ENCODE measurements around the gene SP140.
"Not testable (repeated sequence)": the region's sequence is repeated elsewhere in the genome, so short reads cannot be mapped to it uniquely, and the experiment has no call there.

Gene SP140

GRCh38 chr2:230299618-230300017 is 74.1 kb downstream of the SP140 start:
- no peaks in the 10 kb centered on the region for H3K27me3 ChIP-seq (ENCODE audit: control insufficient read depth in 1 of 2, insufficient read depth in 2 of 2, low read length in 2 of 2)
- no peak overlapping the region for H3K4me3 ChIP-seq (ENCODE audit: low read depth in 1 of 2, low read length in 2 of 2)
- no peak overlapping the region for H3K27ac ChIP-seq (ENCODE audit: low read depth, low read length)
- no peak overlapping the region for H3K9ac ChIP-seq (ENCODE audit: low read length)
- no peaks in the 10 kb centered on the region for H3K4me1 ChIP-seq (ENCODE audit: insufficient read depth, low read length)
- no peaks in the 10 kb centered on the region for H3K9me3 ChIP-seq (ENCODE audit: low read length)
- no peaks in the 10 kb centered on the region for H3K36me3 ChIP-seq (ENCODE audit: insufficient read depth, low read length)

GRCh38 chr2:230305416-230306275 is 80.1 kb downstream of the SP140 start:
- H3K27ac ChIP-seq (ENCODE audit: low read depth, low read length), result no peak overlapping the region
- no peak overlapping the region for H3K4me3 ChIP-seq (ENCODE audit: low read depth in 1 of 2, low read length in 2 of 2)
- no peaks in the 10 kb centered on the region for H3K27me3 ChIP-seq (ENCODE audit: control insufficient read depth in 1 of 2, insufficient read depth in 2 of 2, low read length in 2 of 2)
- H3K9me3 ChIP-seq (ENCODE audit: low read length), result no peaks in the 10 kb centered on the region
- H3K9ac ChIP-seq (ENCODE audit: low read length), result no peak overlapping the region
- no peaks in the 10 kb centered on the region for H3K36me3 ChIP-seq (ENCODE audit: insufficient read depth, low read length)
- no peaks in the 10 kb centered on the region for H3K4me1 ChIP-seq (ENCODE audit: insufficient read depth, low read length)

GRCh38 chr2:230306474-230306873 is 80.9 kb downstream of the SP140 start:
- Histone ChIP-seq H3K27ac (ENCODE audit: low read depth, low read length) (no peak overlapping the region), H3K36me3 (ENCODE audit: insufficient read depth, low read length) (no peaks in the 10 kb centered on the region), H3K4me3 (ENCODE audit: low read depth in 1 of 2, low read length in 2 of 2) (no peak overlapping the region), H3K9ac (ENCODE audit: low read length) (no peak overlapping the region), H3K4me1 (ENCODE audit: insufficient read depth, low read length) (no peaks in the 10 kb centered on the region), H3K9me3 (ENCODE audit: low read length) (no peaks in the 10 kb centered on the region), H3K27me3 (ENCODE audit: control insufficient read depth in 1 of 2, insufficient read depth in 2 of 2, low read length in 2 of 2) (no peaks in the 10 kb centered on the region)

GRCh38 chr2:230307485-230307884 is 81.9 kb downstream of the SP140 start:
- Histone ChIP-seq H3K4me1 (ENCODE audit: insufficient read depth, low read length) (no peaks in the 10 kb centered on the region), H3K36me3 (ENCODE audit: insufficient read depth, low read length) (no peaks in the 10 kb centered on the region), H3K27ac (ENCODE audit: low read depth, low read length) (no peak overlapping the region), H3K27me3 (ENCODE audit: control insufficient read depth in 1 of 2, insufficient read depth in 2 of 2, low read length in 2 of 2) (no peaks in the 10 kb centered on the region), H3K4me3 (ENCODE audit: low read depth in 1 of 2, low read length in 2 of 2) (no peak overlapping the region), H3K9me3 (ENCODE audit: low read length) (no peaks in the 10 kb centered on the region), H3K9ac (ENCODE audit: low read length) (no peak overlapping the region)

- Histone ChIP-seq H3K4me3 (ENCODE audit: low read depth in 1 of 2, low read length in 2 of 2) (no peak overlapping the region), H3K9me3 (ENCODE audit: low read length) (no peaks in the 10 kb centered on the region), H3K9ac (ENCODE audit: low read length) (no peak overlapping the region), H3K27ac (ENCODE audit: low read depth, low read length) (no peak overlapping the region), H3K27me3 (ENCODE audit: control insufficient read depth in 1 of 2, insufficient read depth in 2 of 2, low read length in 2 of 2) (no peaks in the 10 kb centered on the region), H3K4me1 (ENCODE audit: insufficient read depth, low read length) (no peaks in the 10 kb centered on the region), H3K36me3 (ENCODE audit: insufficient read depth, low read length) (no peaks in the 10 kb centered on the region)
These were observed 83.0 kb downstream of the SP140 start for GRCh38 chr2:230308402-230309000.

GRCh38 chr2:230310792-230311191 is 85.3 kb downstream of the SP140 start:
- not testable (repeated sequence) for H3K27ac ChIP-seq (ENCODE audit: low read depth, low read length); H3K4me1 ChIP-seq (ENCODE audit: insufficient read depth, low read length); H3K4me3 ChIP-seq (ENCODE audit: low read depth in 1 of 2, low read length in 2 of 2); H3K27me3 ChIP-seq (ENCODE audit: control insufficient read depth in 1 of 2, insufficient read depth in 2 of 2, low read length in 2 of 2); H3K36me3 ChIP-seq (ENCODE audit: insufficient read depth, low read length); H3K9ac ChIP-seq (ENCODE audit: low read length); H3K9me3 ChIP-seq (ENCODE audit: low read length)

GRCh38 chr2:230311634-230312033 is 86.1 kb downstream of the SP140 start:
- not testable (repeated sequence) for H3K9ac ChIP-seq (ENCODE audit: low read length); H3K4me3 ChIP-seq (ENCODE audit: low read depth in 1 of 2, low read length in 2 of 2); H3K36me3 ChIP-seq (ENCODE audit: insufficient read depth, low read length); H3K4me1 ChIP-seq (ENCODE audit: insufficient read depth, low read length); H3K27me3 ChIP-seq (ENCODE audit: control insufficient read depth in 1 of 2, insufficient read depth in 2 of 2, low read length in 2 of 2); H3K9me3 ChIP-seq (ENCODE audit: low read length); H3K27ac ChIP-seq (ENCODE audit: low read depth, low read length)

- Histone ChIP-seq H3K36me3 (ENCODE audit: insufficient read depth, low read length) (no peaks in the 10 kb centered on the region), H3K27ac (ENCODE audit: low read depth, low read length) (no peak overlapping the region), H3K27me3 (ENCODE audit: control insufficient read depth in 1 of 2, insufficient read depth in 2 of 2, low read length in 2 of 2) (no peaks in the 10 kb centered on the region), H3K9ac (ENCODE audit: low read length) (no peak overlapping the region), H3K4me1 (ENCODE audit: insufficient read depth, low read length) (no peaks in the 10 kb centered on the region), H3K4me3 (ENCODE audit: low read depth in 1 of 2, low read length in 2 of 2) (no peak overlapping the region), H3K9me3 (ENCODE audit: low read length) (no peaks in the 10 kb centered on the region)
These were observed 87.1 kb downstream of the SP140 start for GRCh38 chr2:230312638-230313037.

- no peaks in the 10 kb centered on the region for H3K36me3 ChIP-seq (ENCODE audit: insufficient read depth, low read length)
- H3K4me1 ChIP-seq (ENCODE audit: insufficient read depth, low read length), result no peaks in the 10 kb centered on the region
- no peak overlapping the region for H3K9ac ChIP-seq (ENCODE audit: low read length)
- H3K27ac ChIP-seq (ENCODE audit: low read depth, low read length), result no peak overlapping the region
- H3K9me3 ChIP-seq (ENCODE audit: low read length), result no peaks in the 10 kb centered on the region
- H3K27me3 ChIP-seq (ENCODE audit: control insufficient read depth in 1 of 2, insufficient read depth in 2 of 2, low read length in 2 of 2), result no peaks in the 10 kb centered on the region
- H3K4me3 ChIP-seq (ENCODE audit: low read depth in 1 of 2, low read length in 2 of 2), result no peak overlapping the region
These were observed 91.8 kb downstream of the SP140 start for GRCh38 chr2:230317366-230317765.

GRCh38 chr2:230318190-230319121 is 92.9 kb downstream of the SP140 start:
- Histone ChIP-seq H3K4me1 (ENCODE audit: insufficient read depth, low read length) (no peaks in the 10 kb centered on the region), H3K9ac (ENCODE audit: low read length) (no peak overlapping the region), H3K27ac (ENCODE audit: low read depth, low read length) (no peak overlapping the region), H3K4me3 (ENCODE audit: low read depth in 1 of 2, low read length in 2 of 2) (no peak overlapping the region), H3K27me3 (ENCODE audit: control insufficient read depth in 1 of 2, insufficient read depth in 2 of 2, low read length in 2 of 2) (no peaks in the 10 kb centered on the region), H3K36me3 (ENCODE audit: insufficient read depth, low read length) (no peaks in the 10 kb centered on the region), H3K9me3 (ENCODE audit: low read length) (no peaks in the 10 kb centered on the region)

- H3K4me1 ChIP-seq (ENCODE audit: insufficient read depth, low read length), result no peaks in the 10 kb centered on the region
- no peaks in the 10 kb centered on the region for H3K36me3 ChIP-seq (ENCODE audit: insufficient read depth, low read length)
- no peak overlapping the region for H3K4me3 ChIP-seq (ENCODE audit: low read depth in 1 of 2, low read length in 2 of 2)
- H3K27me3 ChIP-seq (ENCODE audit: control insufficient read depth in 1 of 2, insufficient read depth in 2 of 2, low read length in 2 of 2), result no peaks in the 10 kb centered on the region
- H3K9ac ChIP-seq (ENCODE audit: low read length), result no peak overlapping the region
- H3K9me3 ChIP-seq (ENCODE audit: low read length), result no peaks in the 10 kb centered on the region
- no peak overlapping the region for H3K27ac ChIP-seq (ENCODE audit: low read depth, low read length)
These were observed 93.8 kb downstream of the SP140 start for GRCh38 chr2:230319211-230319862.

Data from muscle layer of colon (tissue), 2 donors.